NCI-H2171 treated with DMSO at 0.1 percent for 48 hours (cell line): Measurements from ENCODE around the gene YPEL2.

Experiments
- DNase-seq: peaks from one replicate; lab custom pipeline; 2025; lab: John Stamatoyannopoulos, UW

Gene YPEL2

GRCh38 chr17:59357219-59357697, 25.8 kb downstream of the YPEL2 start:
- DNase-seq, result no peak

DNA sequence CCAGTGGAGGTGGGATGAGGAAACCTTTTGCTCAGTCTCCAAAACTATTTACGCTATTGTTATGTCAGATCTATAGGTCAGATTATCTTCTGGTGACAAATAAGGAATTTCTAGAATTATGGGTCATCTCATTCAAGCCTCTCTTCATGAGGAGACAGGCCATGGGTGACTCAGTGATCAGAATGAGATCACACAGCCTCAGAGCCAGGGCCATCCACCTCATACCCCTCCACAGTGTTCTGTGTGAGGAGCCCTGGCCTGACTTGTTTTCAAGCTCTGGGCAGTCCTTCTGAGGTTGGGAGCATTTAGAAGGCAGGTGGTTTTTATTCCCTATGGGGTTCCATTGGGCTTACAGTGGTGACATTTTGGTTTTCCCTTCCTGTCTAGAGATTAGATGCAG, 26.5 kb downstream of the YPEL2 start:
- no peak for DNase-seq

DNA sequence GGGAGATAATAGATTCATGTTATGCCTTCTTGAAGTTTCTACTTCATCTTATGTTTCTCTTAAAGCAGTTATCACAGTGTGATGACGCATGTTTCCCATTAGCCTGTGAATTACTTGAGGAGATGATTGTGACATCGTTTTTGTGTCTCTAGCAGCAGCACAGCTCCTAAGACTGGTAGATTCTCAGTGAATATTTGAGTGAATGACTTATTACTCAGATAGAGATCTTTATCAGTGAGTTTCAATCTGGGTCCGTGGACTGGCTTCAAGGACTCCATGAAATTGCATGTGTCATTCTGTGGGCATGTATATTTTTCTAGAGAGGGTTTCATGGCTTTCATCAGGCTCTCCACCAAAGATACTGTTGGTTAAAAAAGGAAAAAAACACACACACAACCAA, 29.9 kb downstream of the YPEL2 start:
- no peak for DNase-seq

- no peak for DNase-seq
These were observed 30.7 kb downstream of the YPEL2 start for GRCh38 chr17:59361916-59362810.

- DNase-seq, result no peak
These were observed 31.4 kb downstream of the YPEL2 start for GRCh38 chr17:59362811-59363205.

DNA sequence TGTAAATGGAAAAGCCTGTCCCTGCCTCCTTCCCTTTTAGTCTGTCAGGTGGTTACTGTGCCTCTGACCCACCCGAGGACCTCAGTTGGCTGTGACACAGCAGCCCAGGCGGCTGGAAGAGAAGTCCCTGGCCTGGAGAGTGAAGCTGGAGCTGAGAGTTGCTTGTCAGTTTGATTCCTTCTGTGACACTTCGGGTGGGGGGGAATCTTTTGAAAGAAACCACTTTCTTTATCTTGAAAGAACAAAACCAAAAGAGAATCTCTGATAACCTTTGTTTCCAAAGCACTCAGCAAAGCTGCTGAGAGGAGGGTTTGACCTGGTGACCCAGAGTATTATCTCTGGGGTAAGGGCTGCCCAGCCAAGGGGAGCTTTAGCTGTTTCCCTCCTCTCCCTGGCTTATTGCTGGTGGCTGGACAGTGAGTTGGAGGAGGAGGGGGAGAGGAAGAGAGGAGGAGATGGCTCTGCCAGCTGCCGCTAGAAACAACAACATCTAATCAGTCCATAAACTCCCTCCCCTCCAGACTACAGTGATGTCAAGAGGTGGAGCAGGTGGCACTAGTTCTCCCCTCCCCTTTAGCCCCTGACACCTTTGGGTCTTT, 34.0 kb downstream of the YPEL2 start:
- DNase-seq, result peak; percentile 73

- DNase-seq, result peak; percentile 54
These were observed 34.7 kb downstream of the YPEL2 start for GRCh38 chr17:59366040-59366757.

DNA sequence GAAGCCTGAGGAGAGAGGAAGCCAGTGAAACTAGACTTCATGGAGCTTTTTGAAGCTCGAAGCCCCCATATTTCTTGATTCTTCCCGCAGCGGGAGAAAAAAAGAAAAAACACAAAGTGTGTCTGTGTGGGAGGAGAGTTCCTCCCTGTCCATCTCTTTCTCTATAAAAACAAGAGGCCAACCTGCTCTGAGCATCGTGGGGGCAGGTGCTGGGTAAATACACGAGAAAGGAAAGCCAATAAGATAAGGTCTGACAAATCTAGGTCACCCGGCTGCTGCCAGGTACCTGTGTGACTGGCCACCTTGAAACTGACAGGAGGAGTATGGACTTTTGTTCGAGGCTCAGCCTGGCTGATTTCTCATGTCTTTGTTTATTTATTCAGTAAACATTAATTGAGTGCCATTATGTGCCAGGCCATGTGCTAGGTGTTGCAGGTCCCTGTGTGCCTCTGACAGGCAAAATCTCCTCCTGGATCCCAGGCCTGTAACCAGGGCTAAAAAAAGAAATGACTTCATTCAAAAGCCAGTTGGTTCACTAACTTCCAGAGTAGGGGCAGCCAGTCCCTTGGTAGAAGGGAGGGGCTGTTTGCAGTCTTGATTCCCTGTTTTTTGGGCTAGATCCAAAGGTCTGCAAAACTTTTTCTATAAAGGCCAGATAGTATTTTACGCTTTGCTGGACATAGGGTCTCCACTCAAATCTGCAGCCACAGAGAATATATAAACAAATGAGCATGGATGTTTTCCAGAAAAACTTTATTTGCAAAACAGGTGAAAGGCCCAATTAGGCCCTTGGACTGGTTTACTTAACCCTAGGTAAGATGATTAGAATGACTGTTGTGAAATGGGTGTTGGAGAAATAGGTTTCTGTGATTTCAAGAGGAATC, 35.6 kb downstream of the YPEL2 start:
- peak; percentile 61 for DNase-seq

GRCh38 chr17:59367657-59368045, 36.2 kb downstream of the YPEL2 start:
- DNase-seq, result no peak

DNA sequence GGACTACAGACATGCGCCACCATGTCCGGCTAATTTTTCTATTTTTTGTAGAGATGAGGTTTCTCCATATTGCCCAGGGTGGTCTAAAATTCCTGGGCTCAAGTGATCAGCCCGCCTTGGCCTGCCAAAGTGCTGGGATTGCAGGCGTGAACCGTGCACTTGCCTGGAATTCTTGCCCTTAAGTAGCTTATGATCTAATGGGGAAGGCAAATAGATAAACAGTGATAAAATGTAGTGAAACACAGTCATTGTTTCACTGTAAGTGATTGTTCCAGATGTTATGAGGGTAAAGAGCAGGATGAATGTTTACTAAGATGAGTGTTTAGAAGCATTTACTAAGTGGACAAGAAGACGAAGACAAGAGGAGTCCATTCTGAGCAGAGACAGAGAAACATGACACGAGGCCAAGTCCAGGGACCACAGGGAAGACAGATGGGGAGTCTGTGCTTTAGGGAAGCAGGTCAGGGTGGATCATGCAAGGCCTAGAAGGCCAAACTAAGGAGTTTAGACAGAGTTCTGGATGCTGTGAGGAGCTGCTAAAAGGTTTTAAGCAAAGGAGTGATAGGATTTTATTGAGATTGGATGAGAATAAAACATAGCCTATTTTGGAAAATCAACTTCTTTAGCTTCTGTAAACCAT, 36.9 kb downstream of the YPEL2 start:
- DNase-seq, result no peak

- no peak for DNase-seq
These were observed 37.8 kb downstream of the YPEL2 start for GRCh38 chr17:59369031-59369975.

DNA sequence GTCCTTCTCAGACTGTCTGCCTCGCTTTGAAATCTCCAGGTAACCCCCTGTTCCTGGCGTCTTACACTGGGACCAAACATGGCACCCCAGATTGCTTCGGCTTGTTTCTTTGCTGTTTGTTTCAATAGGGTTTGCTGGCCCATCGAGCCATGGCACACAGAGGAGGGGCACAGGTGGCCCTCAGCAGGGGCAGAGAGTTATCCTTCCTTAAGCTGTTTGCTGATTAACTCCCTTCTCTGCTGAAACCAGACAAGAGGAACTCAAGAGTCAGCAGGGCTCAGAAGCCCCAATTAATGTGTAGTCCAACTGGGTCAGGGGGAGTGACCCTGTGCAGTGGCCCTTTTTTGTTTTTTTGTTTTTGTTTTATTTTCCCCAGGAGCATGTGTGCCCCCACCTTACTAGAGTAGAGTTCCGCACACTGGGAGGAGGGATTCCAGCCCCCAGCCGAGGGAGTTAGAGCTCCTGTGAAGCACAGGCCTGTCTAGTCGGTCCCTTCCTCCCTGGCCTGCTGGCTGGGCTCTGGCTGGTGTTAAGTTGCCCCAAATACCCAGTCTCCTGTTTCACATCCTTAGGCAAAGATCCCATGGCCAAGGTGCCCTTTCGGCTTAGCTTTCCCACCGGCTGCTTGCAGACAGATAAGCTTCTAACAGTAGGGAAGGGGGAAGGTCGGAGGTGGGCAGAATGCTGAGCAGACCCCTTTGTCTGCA, 39.3 kb downstream of the YPEL2 start:
- DNase-seq, result no peak

- DNase-seq, result no peak
These were observed 40.1 kb downstream of the YPEL2 start for GRCh38 chr17:59371416-59372100.

- DNase-seq, result no peak
These were observed 40.8 kb downstream of the YPEL2 start for GRCh38 chr17:59372138-59372751.

DNA sequence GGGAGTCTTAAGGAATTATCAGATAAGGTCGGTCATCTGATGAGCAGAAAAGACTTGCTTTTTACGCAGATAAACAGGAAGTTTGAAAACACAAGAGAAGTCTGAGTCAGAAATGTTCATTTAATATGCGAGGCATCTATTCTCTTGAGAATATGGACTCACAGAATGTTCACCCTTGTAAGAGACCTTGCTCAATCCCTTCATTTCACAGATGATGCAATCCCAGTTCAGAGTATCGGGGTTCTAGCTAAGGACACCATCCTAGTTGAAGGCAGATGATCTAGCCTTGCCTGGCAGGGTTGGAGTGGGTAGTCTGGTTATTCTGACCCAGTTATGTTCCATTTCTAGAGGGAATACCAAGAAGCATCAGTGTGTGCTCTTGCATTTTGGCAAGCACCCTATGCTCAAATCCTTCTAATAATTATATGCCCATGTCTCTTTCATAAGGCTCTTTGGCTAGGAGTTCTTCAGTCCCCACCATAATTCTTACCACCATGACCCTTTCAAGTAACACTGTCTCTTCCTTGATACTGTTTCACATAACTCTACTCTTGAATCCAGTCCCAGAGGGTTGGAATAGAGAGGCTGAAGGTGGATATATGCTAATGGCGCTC, 42.5 kb downstream of the YPEL2 start:
- DNase-seq, result no peak

DNA sequence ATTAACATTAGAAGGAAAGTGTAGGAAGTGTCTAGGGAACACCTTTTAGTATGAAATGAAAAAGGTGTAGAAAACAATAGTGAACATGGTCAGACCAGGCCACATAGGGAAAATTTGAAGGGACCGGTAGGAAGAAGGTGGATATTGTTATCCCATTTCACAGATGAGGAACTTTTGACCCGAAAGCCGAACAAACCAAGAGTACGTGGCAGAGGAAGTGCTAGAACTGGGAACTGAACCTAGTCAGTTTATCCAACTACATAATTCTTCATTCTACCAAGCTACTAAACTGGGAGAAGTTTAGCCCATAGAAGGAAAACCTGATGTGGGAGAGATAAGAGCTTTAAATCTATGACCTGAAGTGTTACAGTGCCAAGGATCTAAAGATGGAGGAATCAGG, 43.2 kb downstream of the YPEL2 start:
- DNase-seq, result no peak

DNA sequence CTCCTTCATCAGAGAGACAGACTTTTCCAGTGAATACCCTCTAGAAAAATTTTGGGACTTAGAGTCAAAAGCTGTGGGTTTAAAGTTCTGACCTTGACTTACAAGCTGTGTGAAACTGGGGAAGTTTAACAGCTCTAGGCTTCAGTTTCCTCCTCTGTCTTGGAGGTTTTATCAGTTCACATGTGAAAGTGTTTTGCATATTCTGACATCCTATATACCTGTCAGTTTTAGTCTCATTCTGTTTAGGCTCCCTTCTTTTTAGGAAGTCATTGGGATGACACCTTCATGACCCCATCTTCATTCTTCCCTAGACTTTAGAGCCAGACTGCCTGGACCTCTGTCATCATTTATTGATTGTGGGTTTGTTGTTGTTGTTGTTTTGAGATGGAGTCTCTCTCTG, 44.4 kb downstream of the YPEL2 start:
- no peak for DNase-seq

DNA sequence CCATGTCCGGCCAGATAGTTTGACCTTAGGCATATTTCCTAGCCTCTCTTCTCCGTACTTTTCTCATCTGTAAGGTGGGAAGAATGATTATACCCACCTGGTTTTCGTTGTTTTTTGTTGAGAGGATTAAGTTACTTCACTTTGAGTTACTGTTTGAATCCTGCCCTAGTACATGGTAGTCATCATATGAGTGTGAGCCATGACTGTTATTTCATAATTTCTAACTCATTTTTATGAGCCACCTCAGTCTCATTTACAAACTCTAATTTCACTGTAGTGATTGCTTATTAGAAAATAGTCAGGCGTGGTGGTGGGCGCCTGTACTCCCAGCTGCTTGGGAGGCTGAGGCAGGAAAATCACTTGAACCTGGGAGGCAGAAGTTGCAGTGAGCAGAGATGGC, 45.1 kb downstream of the YPEL2 start:
- no peak for DNase-seq
